GM10847 (cell line): ENCODE results near the gene SDK1.

Experiments
- POLR2A ChIP-seq: IDR thresholded peaks from 2 replicates; pipeline ENCODE4 v1.6.1; 2011; ENCODE audit not compliant: insufficient read length; ENCODE audit errors: extremely low read depth

Gene SDK1

GRCh38 chr7:3404501-3404900, 103.4 kb downstream of the SDK1 start:
- no peak for TF ChIP-seq POLR2A

DNA sequence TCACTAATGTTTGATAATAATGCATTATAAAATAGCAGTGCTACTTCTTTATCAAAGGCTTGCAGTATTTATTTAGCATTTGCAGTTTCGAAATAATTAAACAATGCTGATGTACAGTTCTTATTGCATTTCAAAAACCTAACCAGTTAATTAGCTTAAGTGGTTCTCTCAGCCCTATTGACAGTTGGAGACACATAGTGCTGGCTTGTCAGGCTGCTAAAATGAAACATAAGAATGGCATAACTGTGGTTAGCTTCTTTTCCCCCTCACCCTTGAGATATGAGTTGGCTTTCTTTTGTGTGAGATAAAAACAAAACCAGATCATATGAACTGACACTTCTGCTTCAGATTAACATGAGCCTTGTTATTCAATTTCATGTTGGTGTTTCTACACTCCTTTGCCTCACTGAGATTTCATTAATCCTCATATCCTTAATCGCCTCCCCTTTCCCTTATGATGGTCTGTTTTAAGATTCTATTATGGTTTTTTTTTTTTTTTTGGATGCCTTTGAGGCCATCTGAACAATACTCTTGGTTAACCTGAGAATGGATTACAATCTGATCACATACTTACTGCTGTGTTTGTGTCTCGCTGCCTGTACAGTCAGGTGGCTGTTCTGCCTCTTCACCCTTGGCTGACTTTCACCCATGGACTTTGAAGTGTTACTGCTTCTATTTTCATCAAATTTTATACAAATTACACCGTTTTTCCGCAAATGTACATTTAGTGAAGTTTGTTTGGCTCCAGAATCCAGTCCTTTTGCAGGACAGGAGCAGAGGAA, 108.0 kb downstream of the SDK1 start:
- no peak for TF ChIP-seq POLR2A

GRCh38 chr7:3412871-3413270, 111.8 kb downstream of the SDK1 start:
- TF ChIP-seq POLR2A, result no peak

DNA sequence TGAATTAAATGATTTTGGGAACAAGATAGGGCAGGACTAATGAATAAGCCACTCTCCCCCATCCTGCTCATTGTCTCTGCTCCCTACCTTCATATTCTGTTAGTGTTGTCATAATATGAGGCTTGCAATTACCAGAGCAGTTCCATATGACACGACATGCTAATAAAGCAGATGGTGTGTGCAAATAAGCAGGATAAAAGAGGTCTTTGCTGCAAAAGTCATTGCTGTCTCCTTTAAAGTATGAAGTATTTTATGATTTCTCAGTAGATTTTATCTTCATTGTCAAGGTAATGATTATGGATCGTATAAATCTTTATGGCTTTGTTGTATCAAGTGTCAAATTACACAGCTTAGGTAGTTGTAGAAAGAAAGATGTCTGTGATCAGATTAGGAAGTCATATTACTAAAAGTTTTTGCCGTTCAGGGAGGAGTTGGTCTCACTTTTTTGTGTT, 114.8 kb downstream of the SDK1 start:
- no peak for TF ChIP-seq POLR2A

GRCh38 chr7:3416453-3416852, 115.4 kb downstream of the SDK1 start:
- TF ChIP-seq POLR2A, result no peak

GRCh38 chr7:3425087-3425486, 124.0 kb downstream of the SDK1 start:
- no peak for TF ChIP-seq POLR2A

DNA sequence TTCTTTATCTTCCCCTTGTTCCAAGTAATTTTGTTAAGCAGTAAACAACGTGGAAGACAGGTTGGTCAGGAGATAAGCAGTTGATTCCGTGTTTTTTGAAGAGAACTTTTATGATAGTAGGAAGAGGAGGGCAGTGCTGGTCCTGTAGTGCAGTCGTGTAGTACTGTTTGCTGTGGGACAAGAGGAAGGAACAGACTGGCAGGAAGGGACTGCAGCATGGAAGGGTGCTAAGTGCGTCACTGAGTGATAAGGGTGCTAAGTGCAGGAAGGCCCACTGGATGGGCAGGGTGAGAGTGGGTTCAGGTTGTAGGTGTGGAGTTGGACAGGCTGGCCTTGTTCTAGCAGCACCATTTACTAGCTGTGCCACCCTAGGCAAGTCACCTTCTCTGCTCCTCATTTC, 125.0 kb downstream of the SDK1 start:
- TF ChIP-seq POLR2A, result no peak

DNA sequence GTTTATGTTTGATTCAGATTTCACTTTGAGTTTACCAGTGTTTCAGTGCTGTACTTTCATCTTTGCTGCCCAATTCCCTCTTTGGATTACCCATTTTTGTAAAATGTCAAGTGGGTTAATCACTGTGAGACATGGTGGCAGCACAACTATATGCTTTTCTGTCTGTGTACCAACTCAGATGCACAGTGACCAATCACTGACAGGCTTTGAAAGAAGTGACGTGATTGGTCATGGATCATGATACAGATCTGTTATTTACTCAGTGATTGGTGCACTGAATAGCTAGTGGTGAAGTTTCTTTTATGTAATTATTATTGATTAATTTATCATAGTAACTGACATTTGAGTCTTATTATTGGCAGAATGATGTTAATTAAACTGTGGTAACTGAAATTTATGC, 126.9 kb downstream of the SDK1 start:
- no peak for TF ChIP-seq POLR2A

GRCh38 chr7:3429981-3430380, 128.9 kb downstream of the SDK1 start:
- TF ChIP-seq POLR2A, result no peak

DNA sequence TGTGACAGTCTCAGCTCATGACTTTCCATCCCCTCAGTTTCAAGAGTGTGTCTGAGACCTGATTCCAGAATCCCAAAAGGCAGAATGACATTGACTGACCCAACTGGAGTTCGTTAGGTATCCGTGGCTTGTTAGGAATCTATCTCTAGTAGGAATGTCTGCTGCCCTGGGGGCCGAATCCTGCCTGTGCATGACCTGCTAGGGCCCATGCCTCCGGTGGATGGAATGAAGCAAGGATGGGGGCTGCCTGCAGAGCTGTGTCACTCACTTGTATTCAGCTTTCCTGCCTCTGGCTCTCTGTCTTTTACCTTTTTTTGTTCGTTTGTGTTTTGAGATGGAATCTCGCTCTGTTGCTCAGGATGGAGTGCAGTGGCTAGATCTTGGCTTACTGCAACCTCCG, 129.5 kb downstream of the SDK1 start:
- TF ChIP-seq POLR2A, result no peak

DNA sequence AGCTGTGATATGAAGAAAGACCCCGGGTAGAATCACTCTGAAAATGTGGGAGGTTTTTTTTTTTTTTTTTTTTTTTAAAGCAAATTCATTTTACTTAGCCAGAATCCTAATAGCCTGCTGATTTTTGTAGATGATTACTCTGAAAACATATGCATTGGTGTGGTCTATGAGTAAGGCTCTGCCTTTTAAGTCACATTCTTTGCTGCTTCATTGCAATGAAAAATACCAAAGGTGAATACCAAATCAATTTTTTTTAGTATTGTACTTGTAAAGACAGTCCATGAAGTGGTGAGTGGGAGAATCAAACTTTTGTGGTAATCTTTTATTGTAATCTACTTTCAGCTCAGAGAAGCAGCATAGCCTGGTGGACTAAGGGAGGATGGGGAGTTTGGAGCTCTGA, 130.3 kb downstream of the SDK1 start:
- TF ChIP-seq POLR2A, result no peak

- no peak for TF ChIP-seq POLR2A
These were observed 131.9 kb downstream of the SDK1 start for GRCh38 chr7:3432911-3433310.

DNA sequence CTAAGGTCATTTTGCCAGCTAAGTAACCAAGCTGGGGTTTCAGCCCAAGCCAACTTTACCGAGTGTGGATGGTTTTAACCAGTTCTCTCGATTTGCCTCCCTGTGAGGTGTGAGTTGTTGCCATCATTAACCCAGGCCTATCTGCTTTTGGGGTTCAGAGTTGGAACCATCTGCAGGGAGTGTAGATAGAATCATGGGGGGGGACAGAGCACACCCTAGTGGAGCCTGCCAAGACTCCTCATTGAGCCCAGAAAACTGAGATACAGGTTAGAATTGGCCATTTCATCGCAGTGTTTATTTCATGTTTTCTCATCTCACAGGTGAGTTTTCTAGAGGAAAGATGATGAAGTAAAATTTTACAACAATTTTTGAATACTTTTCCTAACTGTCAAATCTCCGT, 133.6 kb downstream of the SDK1 start:
- TF ChIP-seq POLR2A, result no peak

GRCh38 chr7:3436112-3436511, 135.1 kb downstream of the SDK1 start:
- TF ChIP-seq POLR2A, result no peak

GRCh38 chr7:3436746-3437145, 135.7 kb downstream of the SDK1 start:
- TF ChIP-seq POLR2A, result no peak

DNA sequence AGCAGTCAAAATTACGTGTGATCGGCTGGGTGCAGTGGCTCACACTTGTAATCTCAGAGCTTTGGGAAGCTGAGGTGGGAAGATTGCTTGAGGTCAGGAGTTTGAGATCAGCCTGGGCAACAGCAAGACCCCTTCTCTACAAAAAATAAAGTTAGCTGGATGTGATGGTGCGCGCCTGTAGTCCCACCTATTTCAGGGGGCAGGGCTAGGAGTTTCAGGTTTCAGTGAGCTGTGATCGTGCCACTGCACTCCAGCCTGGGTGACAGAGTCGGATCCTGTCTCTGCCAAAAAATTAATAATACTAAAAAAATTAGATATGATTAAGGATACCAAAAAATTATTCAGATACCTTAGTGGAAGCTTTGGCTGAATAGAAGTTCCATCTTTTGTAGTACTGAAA, 136.4 kb downstream of the SDK1 start:
- no peak for TF ChIP-seq POLR2A

GRCh38 chr7:3438352-3438751, 137.3 kb downstream of the SDK1 start:
- TF ChIP-seq POLR2A, result no peak

DNA sequence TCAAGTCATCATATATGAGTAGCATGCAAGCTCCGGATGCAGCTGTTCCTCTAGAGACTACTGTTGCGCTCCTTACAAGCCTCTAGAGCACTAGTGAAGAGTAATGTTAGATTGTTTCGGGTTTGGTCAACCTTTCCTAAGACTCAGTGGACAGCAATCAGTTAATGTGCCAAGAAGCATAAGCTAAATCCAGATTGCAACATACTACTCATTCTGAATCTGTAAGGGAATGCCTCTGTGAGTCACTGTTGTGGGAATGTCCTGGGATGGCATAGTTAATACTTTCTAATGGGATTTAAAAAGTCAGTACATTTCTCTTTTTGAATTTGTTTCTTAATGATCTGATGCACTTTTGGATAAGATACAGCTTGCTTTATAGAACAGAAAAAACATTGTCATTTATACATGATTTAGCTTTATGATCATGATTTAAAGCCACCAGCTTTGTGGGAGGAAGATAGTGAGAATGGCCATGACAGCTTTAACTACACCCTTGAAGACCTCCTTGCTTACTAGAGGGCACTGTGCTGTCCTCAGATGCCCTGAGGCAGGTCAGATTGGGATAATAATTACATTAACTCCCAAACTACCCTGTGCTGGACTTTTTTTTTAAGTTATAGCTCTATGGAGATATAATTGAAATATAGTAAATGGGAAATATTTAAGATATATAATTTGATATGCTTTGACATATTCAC, 138.4 kb downstream of the SDK1 start:
- TF ChIP-seq POLR2A, result no peak
